GM06990 (cell line): ENCODE data around the gene TLE4.
"Not testable (repeated sequence)": the region's sequence is repeated elsewhere in the genome, so short reads cannot be mapped to it uniquely, and the experiment has no call there.

Source experiments
- DNase-seq: peaks from one replicate; pipeline ENCODE4 v3.0.0-alpha.2; 2011; ENCODE audit not compliant: insufficient read length; ENCODE audit errors: extremely low read depth
- H3K27me3 ChIP-seq: replicated peaks from 2 replicates; pipeline ENCODE4 v1.6.0; 2011; ENCODE audit warnings: low read length; ENCODE audit not compliant: control insufficient read depth, insufficient read depth
- H3K36me3 ChIP-seq: 2 replicates; pipeline ENCODE4 v1.5.1; 2011; ENCODE audit warnings: low read length; ENCODE audit not compliant: control insufficient read depth, insufficient read depth
- H3K4me3 ChIP-seq: replicated peaks from 2 replicates; pipeline ENCODE4 v1.5.1; 2011; ENCODE audit warnings: low read depth, mild to moderate bottlenecking, control low read depth, low read length
- TF ChIP-seq, protein P1 (sequence below): IDR thresholded peaks from 2 replicates; pipeline ENCODE4 v1.5.1; 2011; ENCODE audit warnings: low read length, control low read depth, mild to moderate bottlenecking, inconsistent platforms; ENCODE audit not compliant: insufficient read depth, poor library complexity, severe bottlenecking

TLE4 gene

DNA sequence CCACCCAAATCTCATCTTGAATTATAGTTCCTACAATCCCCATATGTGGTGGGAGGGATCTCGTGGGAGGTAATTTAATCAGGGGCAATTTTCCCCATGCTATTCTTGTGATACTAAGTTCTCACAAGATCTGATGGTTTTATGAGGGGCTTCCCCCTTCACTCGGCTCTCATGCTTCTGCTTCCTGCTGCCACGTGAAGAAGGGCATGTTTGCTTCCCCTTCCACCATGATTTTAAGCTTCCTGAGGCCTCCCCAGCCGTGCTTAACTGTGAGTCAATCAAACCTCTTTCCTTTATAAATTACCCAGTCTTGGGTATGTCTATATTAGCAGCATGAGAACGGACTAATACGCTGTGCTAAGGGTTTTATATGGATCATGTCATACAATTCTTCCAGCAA, 72.3 kb downstream of the TLE4 start:
- TF ChIP-seq, protein P1, sequence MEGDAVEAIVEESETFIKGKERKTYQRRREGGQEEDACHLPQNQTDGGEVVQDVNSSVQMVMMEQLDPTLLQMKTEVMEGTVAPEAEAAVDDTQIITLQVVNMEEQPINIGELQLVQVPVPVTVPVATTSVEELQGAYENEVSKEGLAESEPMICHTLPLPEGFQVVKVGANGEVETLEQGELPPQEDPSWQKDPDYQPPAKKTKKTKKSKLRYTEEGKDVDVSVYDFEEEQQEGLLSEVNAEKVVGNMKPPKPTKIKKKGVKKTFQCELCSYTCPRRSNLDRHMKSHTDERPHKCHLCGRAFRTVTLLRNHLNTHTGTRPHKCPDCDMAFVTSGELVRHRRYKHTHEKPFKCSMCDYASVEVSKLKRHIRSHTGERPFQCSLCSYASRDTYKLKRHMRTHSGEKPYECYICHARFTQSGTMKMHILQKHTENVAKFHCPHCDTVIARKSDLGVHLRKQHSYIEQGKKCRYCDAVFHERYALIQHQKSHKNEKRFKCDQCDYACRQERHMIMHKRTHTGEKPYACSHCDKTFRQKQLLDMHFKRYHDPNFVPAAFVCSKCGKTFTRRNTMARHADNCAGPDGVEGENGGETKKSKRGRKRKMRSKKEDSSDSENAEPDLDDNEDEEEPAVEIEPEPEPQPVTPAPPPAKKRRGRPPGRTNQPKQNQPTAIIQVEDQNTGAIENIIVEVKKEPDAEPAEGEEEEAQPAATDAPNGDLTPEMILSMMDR = no peak
- no peak for DNase-seq
- Histone ChIP-seq H3K36me3 (no peaks in the 10 kb centered on the region; the same call in 1 of the 2 replicates), H3K27me3 (no peaks in the 10 kb centered on the region), H3K4me3 (no peak overlapping the region)

DNA sequence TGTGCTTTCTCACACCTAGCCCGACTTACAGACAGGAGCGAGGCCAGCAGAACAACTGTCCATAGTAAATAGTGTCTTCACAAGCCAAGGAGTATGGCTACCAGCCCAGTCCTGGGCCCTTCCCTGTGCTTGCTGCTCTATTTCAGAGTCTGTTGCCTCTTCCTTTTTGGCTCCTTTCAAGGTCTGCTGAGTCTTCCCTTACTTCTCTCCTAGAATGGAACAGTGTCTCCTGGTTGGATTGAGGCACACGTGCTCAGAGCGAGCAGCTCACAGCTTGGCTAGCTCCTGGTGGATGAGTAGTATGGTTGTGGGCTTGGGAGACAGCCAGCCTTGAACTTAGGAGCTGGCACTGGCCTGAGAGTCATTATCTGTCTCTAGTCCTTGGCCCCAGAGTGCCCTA, 72.8 kb downstream of the TLE4 start:
- Histone ChIP-seq H3K36me3 (no peaks in the 10 kb centered on the region; the same call in 1 of the 2 replicates), H3K27me3 (no peaks in the 10 kb centered on the region), H3K4me3 (no peak overlapping the region)
- no peak for DNase-seq
- TF ChIP-seq, protein P1 = no peak

DNA sequence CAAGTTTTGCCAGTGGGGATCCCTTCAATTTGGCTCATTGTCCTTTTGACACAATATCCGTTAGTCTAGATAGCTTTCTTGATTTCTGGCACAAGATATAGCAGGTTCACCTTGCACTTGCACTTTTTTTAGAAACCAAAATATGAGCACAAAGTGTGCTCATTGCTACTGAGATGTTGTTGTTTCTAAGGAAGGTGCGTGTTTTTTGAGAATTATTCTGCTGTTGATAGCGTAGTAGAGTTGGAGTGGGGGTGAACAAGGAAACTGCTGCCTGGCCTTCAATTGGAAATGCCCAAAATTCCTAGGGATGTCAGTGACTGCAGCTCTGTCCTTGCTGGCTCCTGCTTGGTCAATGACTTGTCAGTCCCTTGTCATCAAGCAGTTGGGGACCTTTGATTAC, 73.3 kb downstream of the TLE4 start:
- H3K36me3 ChIP-seq = no peaks in the 10 kb centered on the region; the same call in 1 of the 2 replicates
- no peak for DNase-seq
- H3K27me3 ChIP-seq = no peaks in the 10 kb centered on the region
- H3K4me3 ChIP-seq = no peak overlapping the region
- TF ChIP-seq, protein P1 = no peak

DNA sequence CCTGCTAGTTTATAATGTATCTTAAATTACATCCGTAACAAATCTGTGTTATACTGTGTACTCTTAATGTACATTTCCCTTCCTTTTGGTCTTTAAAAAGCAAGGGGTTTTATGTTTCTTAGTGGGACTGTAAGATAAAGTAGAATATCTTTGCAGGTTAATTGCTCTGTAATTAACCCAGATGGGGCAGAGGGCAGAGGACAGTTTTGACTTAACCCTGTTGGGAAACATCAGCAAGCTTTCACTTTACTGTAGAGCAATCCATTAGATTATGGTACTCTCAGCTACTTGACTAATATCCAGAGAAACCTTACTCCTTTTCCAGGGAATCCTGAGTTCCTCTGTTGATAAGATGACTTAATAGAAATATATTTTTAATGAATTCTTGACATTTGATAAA, 74.3 kb downstream of the TLE4 start:
- H3K36me3 ChIP-seq = no peaks in the 10 kb centered on the region; the same call in 1 of the 2 replicates
- H3K27me3 ChIP-seq = no peaks in the 10 kb centered on the region
- DNase-seq = no peak
- H3K4me3 ChIP-seq = no peak overlapping the region
- TF ChIP-seq, protein P1 = no peak

DNA sequence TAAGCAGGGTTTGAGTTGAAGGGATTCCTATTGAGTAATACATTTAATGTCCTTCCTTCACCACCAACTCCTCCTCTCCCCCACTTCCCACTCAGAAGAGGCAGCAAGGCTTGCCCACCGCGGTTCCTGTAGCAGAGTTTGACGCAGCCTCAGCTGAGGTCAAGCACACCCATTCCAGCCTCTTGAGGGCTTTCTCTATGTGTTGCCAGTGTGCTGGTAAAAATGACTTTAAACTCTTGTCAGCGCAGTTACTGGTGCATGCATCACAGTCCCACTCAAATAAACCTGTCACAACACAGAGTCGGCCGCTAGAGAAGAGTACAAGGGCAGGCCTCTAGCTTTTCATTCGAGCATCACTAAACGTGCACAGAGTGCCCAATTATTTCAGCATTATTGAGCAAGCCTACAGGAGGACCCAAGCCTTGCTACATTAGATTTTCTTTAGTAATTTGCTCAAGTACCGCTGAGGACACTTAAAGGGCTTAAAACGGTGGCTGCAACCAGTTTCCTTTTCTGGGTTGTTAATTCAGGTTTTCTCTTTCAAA, 79.6 kb downstream of the TLE4 start:
- Histone ChIP-seq H3K4me3 (no peak overlapping the region), H3K27me3 (no peaks in the 10 kb centered on the region), H3K36me3 (no peaks in the 10 kb centered on the region; the same call in 1 of the 2 replicates)
- TF ChIP-seq, protein P1 = no peak
- DNase-seq = no peak

DNA sequence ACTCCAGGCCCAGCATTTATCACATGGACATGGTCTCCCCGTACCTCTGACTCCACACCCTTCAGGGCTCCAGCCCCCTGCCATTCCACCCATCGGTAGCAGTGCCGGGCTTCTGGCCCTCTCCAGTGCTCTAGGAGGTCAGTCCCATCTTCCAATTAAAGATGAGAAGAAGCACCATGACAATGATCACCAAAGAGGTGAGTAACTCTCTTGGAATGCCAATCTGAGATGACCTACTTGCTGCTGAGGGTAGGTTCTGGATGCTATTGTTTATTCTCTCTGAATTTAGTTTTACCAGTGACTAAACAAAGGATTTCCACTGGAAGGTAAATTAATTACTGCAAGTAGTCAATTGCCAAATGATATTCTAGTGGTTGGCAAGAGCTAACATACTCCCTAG, 80.8 kb downstream of the TLE4 start:
- H3K4me3 ChIP-seq = no peak overlapping the region
- no peaks in the 10 kb centered on the region for H3K27me3 ChIP-seq
- TF ChIP-seq, protein P1 = no peak
- DNase-seq = no peak
- H3K36me3 ChIP-seq = peaks cover 3% of the 10 kb centered on the region

DNA sequence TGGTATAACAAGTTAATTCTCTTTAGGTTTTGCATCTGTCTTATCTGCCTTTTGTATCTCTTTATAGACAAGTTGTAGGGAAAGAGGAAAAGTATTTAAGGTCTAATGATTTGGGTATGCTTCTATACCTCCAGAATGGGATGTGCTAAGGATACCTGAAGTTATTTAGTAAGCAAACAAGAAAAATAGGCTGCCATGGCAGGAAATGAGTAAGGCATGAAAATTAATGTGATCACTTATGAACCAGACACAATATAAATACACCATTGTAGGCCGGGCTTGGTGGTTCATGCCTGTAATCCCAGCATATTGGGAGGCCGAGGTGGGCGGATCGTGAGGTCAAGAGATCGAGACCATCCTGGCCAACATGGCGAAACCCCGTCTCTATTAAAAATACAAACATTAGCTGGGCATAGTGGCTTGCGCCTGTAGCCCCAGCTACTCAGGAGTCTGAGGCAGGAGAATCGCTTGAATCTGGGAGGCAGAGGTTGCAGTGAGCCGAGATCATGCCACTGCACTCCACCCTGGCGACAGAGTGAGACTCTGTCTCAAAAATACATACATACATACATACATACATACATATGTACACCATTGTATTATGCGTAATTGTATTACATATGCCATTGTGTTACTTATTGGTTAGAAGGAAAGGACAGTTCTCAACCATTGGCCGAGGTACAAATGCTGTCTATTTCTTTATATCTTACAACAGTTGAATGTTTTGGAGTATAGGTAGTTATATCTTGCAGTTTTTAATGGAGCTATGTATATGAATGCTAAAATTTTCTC, 83.0 kb downstream of the TLE4 start:
- not testable (repeated sequence) for H3K27me3 ChIP-seq, H3K36me3 ChIP-seq, H3K4me3 ChIP-seq, DNase-seq
